Mesendoderm (in vitro differentiated cells): ENCODE data around the gene PLD5.
A peak's percentile ranks its signal among the peaks of the same experiment; 100 is the strongest.

Experiments used
- DNase-seq: peaks from one replicate; pipeline ENCODE4 v3.0.0; 2013
- H2AK5ac ChIP-seq: 2 replicates; pipeline ENCODE4 v1.6.1; 2013; ENCODE audit warnings: low read length, inconsistent platforms
- H2BK120ac ChIP-seq: 2 replicates; pipeline ENCODE4 v1.6.1; 2013; ENCODE audit warnings: low read depth, mild to moderate bottlenecking, low read length, moderate library complexity, mixed read lengths
- H2BK15ac ChIP-seq: replicated peaks from 2 replicates; pipeline ENCODE4 v1.6.1; 2013; ENCODE audit warnings: low read depth, mild to moderate bottlenecking, moderate library complexity
- H2BK5ac ChIP-seq: 2 replicates; pipeline ENCODE4 v1.6.1; 2013; ENCODE audit warnings: low read length, inconsistent platforms
- H3K18ac ChIP-seq: 2 replicates; pipeline ENCODE4 v1.6.1; 2013; ENCODE audit warnings: mild to moderate bottlenecking, low read length, mixed read lengths
- H3K23ac ChIP-seq: one replicate; pipeline ENCODE4 v1.6.1; 2013; ENCODE audit warnings: low read length
- H3K27ac ChIP-seq: 2 replicates; pipeline ENCODE4 v1.5.1; 2013; ENCODE audit warnings: low read depth, mild to moderate bottlenecking, inconsistent platforms, low read length, moderate library complexity
- H3K27me3 ChIP-seq: 2 replicates; pipeline ENCODE4 v1.6.1; 2013; ENCODE audit warnings: low read length, control low read depth, mild to moderate bottlenecking, inconsistent platforms; ENCODE audit not compliant: insufficient read depth, poor library complexity
- H3K36me3 ChIP-seq: 2 replicates; pipeline ENCODE4 v1.6.1; 2013; ENCODE audit warnings: low read length, inconsistent platforms; ENCODE audit not compliant: control insufficient read depth, insufficient read depth
- H3K4ac ChIP-seq: one replicate; pipeline ENCODE4 v1.6.1; 2013; ENCODE audit warnings: low read depth, mild to moderate bottlenecking, low read length, moderate library complexity
- H3K4me1 ChIP-seq: 2 replicates; pipeline ENCODE4 v1.6.1; 2013; ENCODE audit warnings: low read depth, low read length, inconsistent platforms; ENCODE audit not compliant: control insufficient read depth
- H3K4me2 ChIP-seq: 2 replicates; pipeline ENCODE4 v1.6.1; 2013; ENCODE audit warnings: low read length
- H3K4me3 ChIP-seq: 2 replicates; pipeline ENCODE4 v1.5.1; 2013; ENCODE audit warnings: mild to moderate bottlenecking, low read length
- H3K56ac ChIP-seq: one replicate; pipeline ENCODE4 v1.6.1; 2013; ENCODE audit warnings: low read length
- H3K79me1 ChIP-seq: 2 replicates; pipeline ENCODE4 v1.6.1; 2013; ENCODE audit warnings: low read length, inconsistent platforms
- H3K79me2 ChIP-seq: 2 replicates; pipeline ENCODE4 v1.6.1; 2013; ENCODE audit warnings: mild to moderate bottlenecking, low read length; ENCODE audit not compliant: control insufficient read depth, insufficient read depth
- H3K9ac ChIP-seq: 2 replicates; pipeline ENCODE4 v1.6.1; 2013; ENCODE audit warnings: low read length, inconsistent platforms
- H4K5ac ChIP-seq: one replicate; pipeline ENCODE4 v1.6.1; 2013; ENCODE audit warnings: low read length
- H4K8ac ChIP-seq: one replicate; pipeline ENCODE4 v1.6.1; 2013; ENCODE audit warnings: low read depth, mild to moderate bottlenecking, control low read depth, low read length, moderate library complexity
- WGBS: extraction: QIAGEN DNeasy Blood & Tissue Kit; methylation state at CpG from one replicate; pipeline ENCODE4 v1.1.7; 2013; ENCODE audit warnings: low lambda C conversion rate, missing lambda C conversion rate; ENCODE audit not compliant: insufficient coverage; ENCODE audit errors: extremely low coverage; 5-methylcytosine and 5-hydroxymethylcytosine counted together

PLD5 gene

GRCh38 chr1:242086093-242086492 is 438.4 kb downstream of the PLD5 start:
- Histone ChIP-seq H3K4me1 (no peaks in the 10 kb centered on the region), H3K79me2 (no peaks in the 10 kb centered on the region), H3K27me3 (no peaks in the 10 kb centered on the region), H3K36me3 (no peaks in the 10 kb centered on the region), H3K4me3 (no peak overlapping the region), H2BK120ac (no peak overlapping the region), H2AK5ac (no peak overlapping the region), H3K4ac (no peak overlapping the region), H3K23ac (no peak overlapping the region), H3K18ac (no peak overlapping the region), H3K56ac (no peak overlapping the region), H2BK5ac (no peak overlapping the region), H4K8ac (no peak overlapping the region), H3K27ac (no peak overlapping the region), H3K79me1 (no peaks in the 10 kb centered on the region), H3K4me2 (no peak overlapping the region), H4K5ac (no peak overlapping the region), H3K9ac (no peak overlapping the region), H2BK15ac (no peak overlapping the region)
- no CpG with 5 or more reads among the region's 3 CpGs for WGBS
- DNase-seq, result peak; percentile 63

DNA sequence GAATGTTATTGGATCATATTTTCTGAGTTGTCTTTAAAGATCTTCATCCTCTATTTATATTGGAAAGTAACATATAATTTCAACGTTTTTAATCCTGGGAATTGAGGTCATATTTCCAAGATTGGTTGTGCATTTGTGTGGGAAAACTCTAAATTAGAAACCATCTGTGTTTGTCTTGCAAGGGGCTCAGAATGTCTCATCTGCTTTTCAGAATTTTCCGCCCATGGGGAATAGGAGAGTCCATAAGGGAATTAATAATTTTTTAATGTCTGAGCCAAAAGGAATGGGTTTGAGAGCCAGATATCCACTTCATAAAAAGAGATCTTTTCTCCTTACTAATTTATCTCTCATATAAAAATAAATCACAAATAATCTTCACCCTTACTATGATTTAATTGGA is 440.8 kb downstream of the PLD5 start:
- Histone ChIP-seq H3K4me2 (no peak overlapping the region), H4K8ac (no peak overlapping the region), H3K4me1 (no peaks in the 10 kb centered on the region), H3K9ac (no peak overlapping the region), H3K23ac (no peak overlapping the region), H3K4ac (no peak overlapping the region), H2BK120ac (no peak overlapping the region), H3K79me1 (no peaks in the 10 kb centered on the region), H3K18ac (no peak overlapping the region), H2AK5ac (no peak overlapping the region), H3K79me2 (no peaks in the 10 kb centered on the region), H3K27me3 (no peaks in the 10 kb centered on the region), H3K36me3 (no peaks in the 10 kb centered on the region), H3K56ac (no peak overlapping the region), H3K27ac (no peak overlapping the region), H4K5ac (no peak overlapping the region), H3K4me3 (no peak overlapping the region), H2BK5ac (no peak overlapping the region), H2BK15ac (no peak overlapping the region)
- DNase-seq, result no peak
- WGBS, result no CpG with 5 or more reads among the region's 2 CpGs

DNA sequence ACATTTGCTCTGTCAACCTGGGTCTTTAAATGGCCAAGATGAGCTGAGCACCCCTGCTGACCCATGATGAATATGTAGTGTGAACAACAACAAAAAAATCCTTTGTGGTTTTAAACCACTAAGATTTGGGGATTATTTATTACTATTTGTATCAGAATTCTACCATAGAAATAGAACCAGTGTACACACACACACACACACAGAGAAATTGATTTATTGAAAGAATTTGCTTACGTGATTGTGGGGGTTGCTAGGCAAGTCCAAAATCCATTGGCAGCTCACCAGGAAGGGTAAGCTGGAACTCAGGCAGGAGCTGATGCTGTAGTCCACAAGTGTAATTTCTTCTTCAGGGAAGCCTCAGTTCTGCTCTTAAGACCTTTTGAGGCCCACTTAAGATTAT is 443.1 kb downstream of the PLD5 start:
- no CpG with 5 or more reads among the region's 1 CpG for WGBS

GRCh38 chr1:242065813-242066212 is 458.7 kb downstream of the PLD5 start:
- Histone ChIP-seq H4K5ac (no peak overlapping the region), H3K4ac (no peak overlapping the region), H3K9ac (no peak overlapping the region), H2BK15ac (no peak overlapping the region), H2BK5ac (no peak overlapping the region), H3K36me3 (no peaks in the 10 kb centered on the region), H3K4me1 (no peaks in the 10 kb centered on the region), H3K27ac (no peak overlapping the region), H3K4me3 (no peak overlapping the region), H3K56ac (no peak overlapping the region), H3K79me1 (no peaks in the 10 kb centered on the region), H3K23ac (no peak overlapping the region), H3K4me2 (no peak overlapping the region), H3K18ac (no peak overlapping the region), H3K79me2 (no peaks in the 10 kb centered on the region), H2AK5ac (no peak overlapping the region), H2BK120ac (no peak overlapping the region), H3K27me3 (no peaks in the 10 kb centered on the region), H4K8ac (no peak overlapping the region)
- no CpG with 5 or more reads among the region's 2 CpGs for WGBS
- DNase-seq, result no peak

More for the DNA sequence above, 443.1 kb downstream of the PLD5 start:
- no peak overlapping the region for H2BK5ac ChIP-seq
- H3K79me1 ChIP-seq, result no peaks in the 10 kb centered on the region
- no peak overlapping the region for H3K4me3 ChIP-seq
- H3K9ac ChIP-seq, result no peak overlapping the region
- H3K56ac ChIP-seq, result no peak overlapping the region
- no peak overlapping the region for H3K27ac ChIP-seq
- no peak overlapping the region for H3K23ac ChIP-seq
- no peaks in the 10 kb centered on the region for H3K36me3 ChIP-seq
- no peak overlapping the region for H3K4me2 ChIP-seq
- no peak overlapping the region for H3K18ac ChIP-seq
- H4K8ac ChIP-seq, result no peak overlapping the region
- H3K4me1 ChIP-seq, result no peaks in the 10 kb centered on the region
- no peak overlapping the region for H2BK15ac ChIP-seq
- DNase-seq, result no peak
- no peak overlapping the region for H4K5ac ChIP-seq
- no peak overlapping the region for H2AK5ac ChIP-seq
- no peak overlapping the region for H3K4ac ChIP-seq
- no peaks in the 10 kb centered on the region for H3K27me3 ChIP-seq
- no peak overlapping the region for H2BK120ac ChIP-seq
- H3K79me2 ChIP-seq, result no peaks in the 10 kb centered on the region

DNA sequence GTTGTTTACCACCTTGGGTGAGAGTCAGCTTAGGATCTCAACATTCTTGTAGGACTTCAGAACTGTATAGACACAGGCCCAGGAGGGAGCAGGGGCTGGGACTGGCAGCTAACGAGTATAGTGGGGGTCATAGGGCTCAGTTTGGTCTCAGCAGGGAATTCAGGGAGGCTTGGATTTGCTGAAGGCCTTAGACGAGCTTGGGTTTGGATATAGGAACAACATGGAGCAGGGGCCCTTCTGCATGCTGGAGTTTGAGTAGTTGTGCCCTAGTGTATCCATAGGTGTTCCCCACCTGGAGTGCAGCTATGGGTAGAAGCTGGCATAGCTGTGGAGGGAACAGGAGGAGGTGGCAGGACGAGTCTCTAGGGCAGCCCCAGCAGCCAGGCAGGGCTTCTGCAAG is 462.2 kb downstream of the PLD5 start:
- no peak overlapping the region for H2BK120ac ChIP-seq
- no peak overlapping the region for H4K5ac ChIP-seq
- H3K79me1 ChIP-seq, result no peaks in the 10 kb centered on the region
- no peak for DNase-seq
- no peak overlapping the region for H3K23ac ChIP-seq
- no peak overlapping the region for H3K4ac ChIP-seq
- H2BK5ac ChIP-seq, result no peak overlapping the region
- no peak overlapping the region for H3K4me2 ChIP-seq
- H3K36me3 ChIP-seq, result no peaks in the 10 kb centered on the region
- no CpG with 5 or more reads among the region's 3 CpGs for WGBS
- H3K27me3 ChIP-seq, result no peaks in the 10 kb centered on the region
- H3K18ac ChIP-seq, result no peak overlapping the region
- H3K9ac ChIP-seq, result no peak overlapping the region
- H3K56ac ChIP-seq, result no peak overlapping the region
- no peaks in the 10 kb centered on the region for H3K79me2 ChIP-seq
- H3K4me1 ChIP-seq, result no peaks in the 10 kb centered on the region
- no peak overlapping the region for H3K27ac ChIP-seq
- no peak overlapping the region for H2BK15ac ChIP-seq
- no peak overlapping the region for H4K8ac ChIP-seq
- H3K4me3 ChIP-seq, result no peak overlapping the region
- H2AK5ac ChIP-seq, result no peak overlapping the region

GRCh38 chr1:242059976-242060375 is 464.5 kb downstream of the PLD5 start:
- H3K4me2 ChIP-seq, result no peak overlapping the region
- no peak overlapping the region for H2AK5ac ChIP-seq
- H2BK5ac ChIP-seq, result no peak overlapping the region
- no peak overlapping the region for H3K56ac ChIP-seq
- H3K4me1 ChIP-seq, result no peaks in the 10 kb centered on the region
- no peak overlapping the region for H3K4ac ChIP-seq
- H3K4me3 ChIP-seq, result no peak overlapping the region
- no peaks in the 10 kb centered on the region for H3K79me2 ChIP-seq
- DNase-seq, result no peak
- H3K27me3 ChIP-seq, result no peaks in the 10 kb centered on the region
- H2BK15ac ChIP-seq, result no peak overlapping the region
- no peak overlapping the region for H4K8ac ChIP-seq
- H4K5ac ChIP-seq, result no peak overlapping the region
- H3K79me1 ChIP-seq, result no peaks in the 10 kb centered on the region
- no CpG with 5 or more reads among the region's 11 CpGs for WGBS
- no peaks in the 10 kb centered on the region for H3K36me3 ChIP-seq
- no peak overlapping the region for H3K23ac ChIP-seq
- no peak overlapping the region for H3K18ac ChIP-seq
- no peak overlapping the region for H3K27ac ChIP-seq
- no peak overlapping the region for H2BK120ac ChIP-seq
- no peak overlapping the region for H3K9ac ChIP-seq
